DMS153 treated with DMSO at 0.1 percent for 48 hours (cell line): Measurements from ENCODE around the gene ERO1A.

Experiments
- DNase-seq: peaks from one replicate; lab custom pipeline; 2025; ENCODE audit not compliant: unreplicated experiment; lab: John Stamatoyannopoulos, UW

Gene ERO1A

DNA sequence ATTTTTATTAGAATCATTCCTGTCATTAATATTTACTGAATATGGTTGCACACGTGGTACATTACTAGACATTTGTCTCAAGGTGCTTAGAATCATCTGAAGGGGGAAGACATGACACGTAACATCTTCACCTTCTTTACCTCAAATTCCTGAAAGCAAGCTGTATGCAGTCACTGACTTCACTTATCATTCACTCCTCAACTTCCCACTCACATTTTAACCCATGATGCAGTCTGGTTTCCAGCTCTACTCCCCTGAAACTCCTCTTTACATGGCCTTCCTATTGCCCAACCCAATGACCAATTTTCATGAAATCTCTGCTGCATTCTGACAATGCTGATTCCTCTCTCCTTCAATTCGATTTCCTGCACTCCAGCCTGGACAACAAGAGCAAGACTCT lies 5.9 kb upstream of the ERO1A start:
- DNase-seq = no peak

DNA sequence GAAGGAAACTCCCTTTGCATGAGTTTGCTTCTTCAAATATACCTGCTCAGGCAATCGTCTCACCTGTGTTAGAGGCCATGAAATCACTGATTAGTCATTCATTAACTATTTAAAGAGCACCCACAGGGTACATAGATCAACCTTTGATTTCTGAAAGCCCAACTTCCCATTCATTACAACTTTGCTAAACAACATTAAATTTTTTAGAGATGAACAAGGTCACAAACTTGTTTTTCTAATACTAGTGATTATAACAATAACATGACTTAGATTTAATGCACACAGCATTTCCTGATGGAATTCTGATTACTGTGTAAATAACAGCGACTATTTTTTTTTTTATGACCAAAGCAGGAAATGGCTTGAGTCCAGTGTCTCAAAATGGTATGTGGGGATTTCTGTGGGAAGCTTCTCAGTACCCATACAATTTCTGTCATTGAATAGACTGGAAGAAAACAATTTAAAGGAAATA lies 5.4 kb upstream of the ERO1A start:
- peak; percentile 32 for DNase-seq

DNA sequence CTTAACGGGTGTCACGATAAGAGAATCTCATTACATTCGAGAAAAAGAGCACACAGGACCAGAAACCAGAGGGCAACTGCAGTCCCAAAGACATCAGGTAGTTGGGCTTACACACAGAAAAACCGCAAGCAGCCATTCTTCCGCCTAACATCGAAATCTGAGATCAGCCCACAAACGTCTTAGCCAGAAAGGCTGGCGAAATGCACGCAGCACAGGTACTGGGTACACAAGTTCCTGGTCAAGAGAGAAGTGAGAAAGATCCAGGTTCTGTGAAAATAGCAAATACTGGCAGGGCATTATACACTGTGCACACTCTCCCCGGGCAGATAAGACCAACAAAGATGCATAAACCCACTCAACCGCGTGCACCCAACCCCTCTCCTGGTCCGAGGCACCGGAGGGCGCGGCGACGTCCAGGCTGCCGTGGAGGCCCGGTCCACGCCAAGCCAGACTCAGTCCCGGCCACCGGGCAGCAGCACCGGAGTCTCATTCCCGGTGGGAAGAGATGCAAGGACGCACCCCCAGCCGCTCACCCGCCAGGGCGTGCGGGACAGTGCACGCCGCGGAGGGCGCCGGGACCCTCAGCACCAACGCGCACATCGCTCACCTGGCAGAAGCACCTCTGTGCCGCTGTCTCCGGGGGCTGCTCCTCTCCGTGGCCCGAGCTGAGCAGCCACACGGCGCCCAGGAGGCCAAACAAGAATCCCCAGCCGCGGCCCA lies 437 bp downstream of the ERO1A start:
- DNase-seq = no peak

DNA sequence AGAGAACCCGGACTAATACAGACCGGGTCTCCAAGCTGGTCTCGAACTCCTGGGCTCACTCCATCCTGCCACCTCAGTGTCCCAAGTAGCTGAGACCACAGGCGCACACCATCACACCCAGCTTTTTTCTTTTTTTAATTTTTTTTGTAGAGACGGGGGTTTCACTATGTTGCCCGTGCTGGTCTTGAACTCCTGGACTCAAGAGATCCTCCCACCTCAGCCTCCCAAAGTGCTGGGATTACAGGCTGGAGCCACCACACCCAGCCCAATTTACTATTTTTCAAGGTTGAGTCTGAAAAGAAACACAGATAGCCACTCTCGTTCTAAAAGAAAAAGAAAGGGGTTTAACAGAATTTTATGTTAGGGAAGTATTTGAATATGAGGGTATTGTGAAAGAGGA lies 1.8 kb downstream of the ERO1A start:
- DNase-seq = no peak

DNA sequence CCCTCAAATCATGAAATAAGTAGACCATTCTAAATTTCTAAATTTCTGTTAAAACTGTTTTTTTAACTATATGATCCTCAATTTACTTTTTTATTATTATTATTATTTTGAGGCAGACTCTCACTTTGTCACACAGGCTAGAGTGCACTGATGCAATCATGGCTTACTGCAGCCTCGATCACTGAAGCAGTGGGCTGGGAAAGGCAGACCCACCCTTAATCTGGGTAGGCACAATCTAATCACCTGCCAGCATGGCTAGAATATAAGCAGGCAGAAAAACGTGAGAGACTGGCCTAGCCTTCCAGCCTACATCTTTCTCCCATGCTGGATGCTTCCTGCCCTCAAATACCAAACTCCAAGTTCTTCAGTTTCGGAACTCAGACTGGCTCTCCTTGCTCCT lies 2.3 kb downstream of the ERO1A start:
- no peak for DNase-seq

DNA sequence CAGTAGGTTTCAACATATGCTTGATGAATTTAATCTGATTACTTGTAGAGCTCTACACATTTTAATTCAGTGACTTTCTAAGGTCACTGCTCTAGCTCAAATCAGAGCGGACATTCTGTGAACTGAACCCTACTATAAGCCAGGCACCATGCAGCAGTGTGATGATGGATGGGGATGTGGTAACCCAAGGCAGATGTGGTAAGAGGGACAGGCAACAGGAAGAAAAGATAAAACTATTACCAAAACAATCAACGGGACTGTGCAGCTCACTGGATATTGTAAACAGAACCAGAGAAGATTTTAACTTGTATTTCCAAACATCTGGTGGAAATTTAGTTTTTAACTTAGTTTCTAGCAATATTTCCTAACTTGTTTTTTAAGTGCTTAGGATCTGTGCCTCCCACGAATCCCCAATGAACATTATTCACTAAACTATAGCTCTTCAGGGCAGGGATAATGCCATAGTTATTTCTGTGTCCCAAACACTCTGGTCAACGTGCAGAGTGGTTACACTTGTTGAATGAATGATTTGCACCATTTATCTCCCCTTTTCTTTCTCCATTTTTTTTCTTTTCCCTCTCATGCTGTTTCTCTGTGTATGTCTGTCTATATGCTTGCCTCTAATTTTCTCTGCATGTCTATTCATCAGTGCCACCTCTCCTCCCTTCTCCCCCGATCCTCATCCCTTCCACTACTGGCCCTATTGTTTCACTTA lies 3.0 kb downstream of the ERO1A start:
- no peak for DNase-seq

DNA sequence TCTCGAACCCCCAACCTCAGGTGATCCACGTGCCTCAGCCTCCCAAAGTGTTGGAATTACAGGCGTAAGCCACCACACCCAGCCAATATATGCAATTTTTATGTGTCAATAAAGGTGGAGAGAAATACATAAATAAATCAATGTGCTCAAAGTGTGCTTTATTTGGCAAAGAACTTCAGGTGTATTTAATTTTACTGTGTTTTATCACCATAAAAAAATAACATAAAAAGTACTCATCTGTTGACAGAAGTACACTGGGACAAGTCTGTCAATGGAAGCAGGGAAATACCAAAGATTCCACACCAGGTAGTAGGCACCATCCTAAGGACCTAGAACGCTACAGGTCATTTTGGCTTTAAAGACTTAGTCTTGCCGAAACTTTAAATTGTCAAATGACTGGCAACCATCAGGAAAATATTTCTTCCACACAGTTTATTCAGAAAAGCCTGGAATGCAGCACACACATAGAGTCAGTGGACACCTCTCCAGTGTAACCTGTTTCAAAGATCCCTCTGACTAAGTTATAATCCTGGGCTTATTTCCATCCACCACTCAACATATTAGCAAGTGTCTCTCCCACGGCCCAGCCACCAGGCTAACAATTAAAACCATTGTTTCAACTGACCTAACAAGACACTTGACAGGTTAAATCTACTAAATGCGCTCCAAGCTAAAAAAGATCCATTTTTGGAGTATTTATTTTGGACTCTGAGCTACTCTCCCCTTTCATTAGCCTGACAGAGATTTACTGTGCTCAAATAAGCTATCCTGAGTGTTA lies 4.2 kb downstream of the ERO1A start:
- DNase-seq = no peak

DNA sequence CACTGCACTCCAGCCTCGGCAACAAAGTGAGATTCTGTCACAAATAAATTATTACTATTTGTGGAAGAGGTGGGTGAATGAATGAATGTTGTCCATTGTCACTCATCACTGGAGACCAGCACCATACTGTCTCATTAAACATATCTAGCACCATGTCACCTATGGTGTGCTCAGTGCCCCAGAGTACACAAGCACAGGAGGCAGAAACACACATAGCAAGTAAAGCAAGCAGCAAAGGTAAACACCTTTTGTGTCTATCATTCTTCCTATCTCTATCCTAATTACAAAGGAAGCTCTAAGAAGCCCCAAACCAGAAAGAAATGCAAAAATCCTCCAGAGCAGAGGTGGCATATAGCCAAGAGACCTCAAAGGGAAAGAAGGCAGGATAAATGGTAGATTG lies 9.2 kb downstream of the ERO1A start:
- DNase-seq = no peak

DNA sequence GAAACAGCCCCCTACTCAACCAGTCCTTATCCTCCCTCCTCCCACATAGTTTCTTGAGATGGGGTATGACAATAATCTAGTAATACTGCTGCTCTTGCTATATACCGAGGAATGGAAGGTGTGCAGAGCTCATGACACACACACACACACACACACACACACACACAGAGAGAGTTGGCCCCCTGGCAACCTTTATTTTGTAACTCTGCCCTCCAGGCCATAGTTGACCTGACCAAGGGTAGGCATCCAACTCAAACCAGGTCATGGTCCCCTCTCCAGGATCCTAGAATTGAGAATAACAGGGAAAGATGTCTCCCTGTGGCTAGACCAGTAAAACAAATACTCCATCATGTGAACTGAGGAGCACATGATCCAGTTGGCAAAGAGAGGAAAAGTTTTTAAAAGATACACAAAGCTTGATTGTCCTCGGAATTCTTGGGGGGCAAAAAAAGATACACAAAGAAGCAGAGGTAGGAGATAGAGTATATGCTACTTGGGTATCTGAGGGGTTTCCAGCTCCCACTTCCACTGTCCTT lies 11.3 kb downstream of the ERO1A start:
- no peak for DNase-seq

DNA sequence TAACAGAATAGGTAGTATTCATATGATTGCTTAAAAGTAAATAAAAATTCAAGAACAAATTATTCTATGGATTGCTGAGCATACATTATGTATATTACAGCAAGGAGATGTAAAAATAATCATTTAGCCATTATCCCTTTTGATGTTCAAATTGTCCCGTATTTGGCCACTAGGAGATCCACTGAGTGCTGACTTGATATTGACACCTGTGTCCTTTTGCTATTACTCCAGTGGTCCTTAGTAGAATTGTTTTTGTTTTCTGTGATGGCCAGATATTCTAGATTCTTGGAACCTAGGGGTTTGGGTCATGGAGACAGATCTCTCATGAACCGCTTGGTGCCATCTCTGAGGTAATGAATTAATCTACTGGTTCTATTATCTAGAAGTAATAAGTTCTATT lies 16.8 kb downstream of the ERO1A start:
- no peak for DNase-seq

DNA sequence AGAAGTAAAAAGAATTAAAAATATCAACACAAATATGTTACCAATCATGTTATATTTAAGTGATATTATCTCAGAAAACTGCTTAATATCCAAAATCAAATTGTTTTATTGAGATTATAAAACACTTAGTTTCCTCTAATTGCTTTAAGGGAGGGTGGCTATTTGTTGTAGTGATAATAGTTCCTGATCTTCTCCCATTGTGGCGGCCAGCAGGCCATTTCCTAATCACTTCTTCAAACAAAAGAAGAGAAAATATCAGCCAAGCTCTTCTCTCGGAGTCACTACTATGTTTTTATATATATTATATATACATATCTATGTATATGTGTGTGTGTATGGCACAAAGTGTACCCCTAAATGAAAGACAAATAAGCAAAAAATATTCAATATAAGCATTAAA lies 31.5 kb downstream of the ERO1A start:
- no peak for DNase-seq

DNA sequence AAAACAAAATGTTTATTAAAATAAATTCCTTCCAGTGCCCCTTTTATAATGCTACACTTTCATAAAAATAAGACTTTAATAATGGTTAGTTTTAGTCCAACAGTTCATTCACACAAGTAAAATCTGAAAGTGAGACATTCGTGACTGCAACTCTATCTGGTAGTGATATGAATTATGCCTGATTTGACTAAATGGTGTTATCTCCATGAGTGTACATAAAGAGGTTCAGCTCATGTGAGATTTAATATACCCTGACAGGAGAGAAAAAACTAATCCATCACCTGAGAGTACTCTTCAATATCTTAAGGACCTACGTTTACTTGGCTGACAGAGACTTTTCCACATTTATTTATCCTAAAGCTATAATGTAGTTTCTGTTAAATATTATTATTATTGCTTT lies 34.0 kb downstream of the ERO1A start:
- no peak for DNase-seq

DNA sequence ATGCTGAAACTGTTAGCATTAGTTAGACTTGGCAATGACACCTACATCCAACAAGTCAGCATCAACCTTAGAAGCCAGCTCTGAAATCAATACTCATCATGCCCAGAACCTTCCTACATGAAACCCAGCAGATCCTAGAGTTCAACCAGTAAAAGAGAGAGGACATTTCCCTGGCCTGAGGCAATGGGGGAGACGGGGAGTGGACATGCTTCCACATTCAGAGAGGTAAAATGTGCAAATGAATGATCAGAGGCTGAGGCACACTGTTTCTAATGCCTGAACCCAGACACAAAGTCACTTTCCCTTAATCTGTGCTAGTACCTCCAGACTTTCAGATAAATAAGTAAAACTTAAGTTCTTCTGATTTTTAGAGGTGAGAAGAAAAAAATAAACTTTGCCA lies 34.5 kb downstream of the ERO1A start:
- DNase-seq = no peak

DNA sequence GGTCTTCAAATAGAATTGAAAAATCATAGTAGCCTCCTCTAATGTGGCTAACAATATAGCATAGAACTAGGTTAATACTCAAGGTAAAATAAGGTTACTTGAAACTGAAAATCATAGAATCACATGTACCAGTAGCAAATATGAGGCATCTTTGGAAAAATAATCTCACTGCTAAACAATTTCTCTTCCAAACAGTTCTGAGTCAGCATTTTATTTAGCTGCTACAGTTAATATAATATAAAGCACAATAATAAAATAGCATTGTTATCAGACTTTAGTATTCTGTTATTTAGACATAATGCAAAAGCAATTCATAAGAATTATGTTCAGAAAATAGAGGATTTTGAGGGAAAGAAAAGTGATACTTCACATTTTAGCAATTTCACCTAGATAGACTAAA lies 35.0 kb downstream of the ERO1A start:
- DNase-seq = no peak

DNA sequence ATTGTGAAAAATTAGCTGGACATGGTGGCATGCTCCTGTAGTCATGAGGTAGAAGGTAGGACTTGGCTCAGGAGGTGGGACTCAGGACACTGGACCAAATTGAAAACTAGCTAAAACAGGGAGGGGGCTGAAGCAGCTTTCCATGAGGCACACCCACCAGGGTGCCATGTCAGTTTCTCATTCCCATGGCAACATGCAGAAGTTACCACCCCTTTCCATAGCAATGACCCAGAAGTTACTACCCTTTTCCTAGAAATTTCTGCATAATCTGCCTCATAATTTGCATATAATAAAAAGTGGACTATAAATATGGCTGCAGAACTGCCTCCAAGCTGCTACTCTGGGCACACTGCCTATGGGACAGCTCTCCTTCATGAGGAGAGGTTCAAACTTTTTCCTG lies 38.5 kb downstream of the ERO1A start:
- DNase-seq = no peak

DNA sequence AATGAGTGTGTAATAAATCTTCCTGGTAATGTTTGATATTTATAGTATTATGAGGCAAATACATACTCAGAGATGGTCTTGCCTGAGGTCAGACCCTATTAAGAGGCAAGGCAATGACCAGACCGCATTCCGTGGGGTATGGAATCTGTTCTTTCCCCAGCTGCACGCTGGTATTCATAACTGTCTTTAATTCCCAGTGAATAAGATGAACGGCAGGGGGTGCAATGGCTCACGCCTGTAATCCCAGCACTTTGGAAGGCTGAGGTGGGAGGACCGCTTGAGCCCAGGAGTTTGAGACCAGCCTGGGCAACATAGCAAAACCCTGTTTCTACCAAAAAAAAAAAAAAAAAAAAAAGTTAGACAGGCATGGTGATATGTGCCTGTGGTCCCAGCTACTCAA lies 44.6 kb downstream of the ERO1A start:
- no peak for DNase-seq

DNA sequence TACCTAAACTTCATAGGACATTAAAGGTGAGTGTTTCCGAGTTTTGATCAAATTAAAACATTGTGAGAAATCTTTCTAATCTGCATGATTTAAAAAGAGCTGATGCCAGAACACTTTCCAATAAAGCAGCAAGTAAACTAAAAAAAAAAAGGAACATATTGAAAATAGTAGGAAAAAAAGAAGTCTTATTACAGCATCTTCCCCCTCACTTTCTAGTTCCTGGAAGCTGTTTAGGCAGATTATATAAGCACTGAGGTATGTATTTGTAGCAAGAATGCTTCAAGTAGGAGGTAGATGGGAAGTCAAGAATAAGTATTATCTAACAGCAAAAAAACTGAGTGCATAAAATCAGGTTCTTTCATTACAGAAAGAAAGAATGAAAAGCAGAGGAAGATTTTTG lies 45.8 kb downstream of the ERO1A start:
- DNase-seq = no peak

DNA sequence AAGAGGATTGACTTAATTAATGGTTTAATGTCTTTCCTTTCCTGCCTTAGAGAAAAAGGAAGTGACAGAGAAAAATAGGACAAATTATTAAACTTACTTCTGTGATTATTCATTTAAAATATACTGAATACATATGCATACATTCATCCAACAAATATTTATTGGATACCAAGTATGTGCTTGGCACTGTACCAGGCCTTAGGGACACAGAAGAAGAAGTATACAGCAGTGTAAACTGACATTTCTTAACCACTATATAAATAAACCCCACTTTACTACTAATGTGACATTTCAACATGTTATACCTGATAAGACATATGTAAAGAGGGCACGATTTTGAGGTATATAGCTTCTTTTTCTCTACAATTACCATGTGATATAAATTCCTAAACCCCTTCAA lies 53.6 kb downstream of the ERO1A start:
- DNase-seq = no peak

DNA sequence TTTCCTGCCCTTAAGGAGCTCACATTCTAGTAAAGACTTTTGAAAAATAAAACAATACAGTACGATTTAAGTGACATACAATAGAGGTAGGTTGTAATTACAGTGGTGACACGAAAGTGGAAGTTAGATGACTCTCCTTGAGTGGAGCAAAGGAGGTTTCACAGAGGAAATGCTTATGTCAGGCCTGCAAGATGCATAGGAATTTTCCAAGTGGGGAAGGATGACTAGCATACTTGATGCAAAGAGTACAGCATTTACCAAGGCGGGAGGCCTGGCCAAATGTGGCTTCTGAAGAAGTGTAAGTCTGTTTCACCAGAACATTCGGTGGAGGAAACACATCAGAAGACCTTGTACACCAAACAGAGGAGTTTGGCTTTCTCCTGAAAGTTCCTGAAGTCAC lies 55.2 kb downstream of the ERO1A start:
- no peak for DNase-seq

DNA sequence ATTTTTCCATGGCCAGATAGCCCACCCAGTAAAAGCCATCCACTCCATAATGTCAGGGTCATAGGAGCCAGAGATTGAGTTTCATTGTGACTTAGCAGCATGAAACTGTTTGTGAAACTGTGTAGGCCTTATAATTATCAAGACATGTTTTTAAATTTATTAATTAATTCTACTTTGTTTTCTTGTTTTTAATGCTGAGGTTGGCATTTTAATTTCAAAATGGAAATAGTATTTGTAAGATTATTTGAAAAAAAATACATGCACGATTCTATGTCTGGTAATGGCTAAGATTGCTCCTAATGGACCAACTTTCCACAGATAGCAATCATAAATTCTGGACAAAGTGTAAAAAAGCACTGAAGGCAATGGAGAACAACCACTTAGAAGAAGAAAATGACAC lies 75.7 kb downstream of the ERO1A start:
- DNase-seq = no peak

DNA sequence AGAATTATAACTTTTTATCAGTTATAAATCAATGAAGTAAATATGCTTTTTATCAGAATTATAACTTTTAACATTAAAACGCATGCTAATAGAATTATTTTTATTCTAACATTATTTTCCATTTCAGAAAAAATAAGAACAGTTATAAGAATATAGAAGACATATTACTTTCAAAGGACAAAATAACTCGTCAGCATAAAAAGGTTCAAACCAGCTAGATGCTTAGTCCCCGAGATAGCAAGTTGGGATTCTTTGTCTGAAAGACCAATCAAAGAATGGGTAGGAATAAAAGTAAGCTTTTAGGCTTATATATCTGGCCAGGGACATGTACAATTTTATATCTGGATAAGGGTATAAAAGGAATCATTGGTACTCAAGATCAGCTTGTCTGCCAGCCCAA lies 76.8 kb downstream of the ERO1A start:
- DNase-seq = no peak

DNA sequence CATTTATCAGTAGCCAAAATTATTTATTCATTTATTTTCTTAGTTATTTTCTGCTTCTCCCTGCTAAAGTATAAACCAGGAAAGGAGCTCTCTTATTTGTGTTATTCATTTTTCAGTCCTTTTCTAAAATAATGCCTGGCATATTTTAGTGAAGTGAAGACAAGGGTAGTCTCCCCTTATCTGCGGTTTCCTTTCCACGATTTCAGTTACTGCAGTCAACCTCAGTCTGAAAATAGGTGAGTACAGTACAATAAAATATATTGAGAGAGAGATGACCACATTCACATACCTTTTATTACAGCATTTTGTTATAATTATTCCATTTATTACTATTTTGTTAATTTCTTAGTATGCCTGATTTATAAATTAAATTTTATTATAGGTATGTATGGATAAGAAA lies 85.2 kb downstream of the ERO1A start:
- no peak for DNase-seq
